HEK293 (cell line): ENCODE data around the gene UNC5CL.

Experiments used
- CTCF ChIA-PET: fragments of 350-600 bp; formaldehyde crosslinking; extraction: SDS; loops from one replicate; lab custom pipeline; 2021; ENCODE audit warnings: antibody characterized with exemption; lab: Yijun Ruan, JAX
- POLR2A ChIA-PET: fragments of 300-600 bp; formaldehyde crosslinking; extraction: SDS; loops from one replicate; lab custom pipeline; 2020; ENCODE audit warnings: antibody characterized with exemption, inconsistent platforms; lab: Yijun Ruan, JAX
- H3K27ac ChIP-seq: fragments of 200-500 bp; sonication (Bioruptor generic); 2 replicates; pipeline ENCODE4 v1.5.1; 2014; ENCODE audit warnings: low read depth, low read length, control low read depth, inconsistent platforms; ENCODE audit errors: extremely low read depth
- H3K36me3 ChIP-seq, 2 experiments: fragments of 200-500 bp in 1 of 2; sonication (Bioruptor generic) in 1 of 2; 1 replicate in 1 of 2; 2 replicates in 1 of 2; pipeline ENCODE4 v1.5.1; 2014 to 2017; ENCODE audit warnings: inconsistent platforms in 2 of 2, low read length in 2 of 2; ENCODE audit not compliant: control insufficient read depth in 2 of 2, insufficient read depth in 1 of 2
- H3K4me1 ChIP-seq: fragments of 200-500 bp; sonication (Bioruptor generic); 2 replicates; pipeline ENCODE4 v1.5.1; 2014; ENCODE audit warnings: mild to moderate bottlenecking, low read length, inconsistent platforms; ENCODE audit not compliant: control insufficient read depth, insufficient read depth
- H3K4me3 ChIP-seq: 2 replicates; pipeline ENCODE4 v1.5.1; 2011; ENCODE audit warnings: low read depth, mild to moderate bottlenecking, control low read depth, low read length, moderate library complexity
- H3K9me3 ChIP-seq: fragments of 200-500 bp; sonication (Bioruptor generic); 2 replicates; pipeline ENCODE4 v1.5.1; 2014; ENCODE audit warnings: low read depth, low read length, inconsistent platforms; ENCODE audit not compliant: control insufficient read depth, insufficient read depth
- BCL11B ChIP-seq: fragments of 450-650 bp; formaldehyde crosslinking; IDR thresholded peaks from 2 replicates; pipeline ENCODE4 v1.5.1; 2016; ENCODE audit warnings: low read depth, missing biosample characterization, missing genetic modification characterization
- GLI4 ChIP-seq: fragments of 450-650 bp; formaldehyde crosslinking; IDR thresholded peaks from 2 replicates; pipeline ENCODE4 v1.5.1; 2016; ENCODE audit warnings: missing biosample characterization, missing genetic modification characterization
- GLIS1 ChIP-seq: fragments of 450-650 bp; formaldehyde crosslinking; IDR thresholded peaks from 2 replicates; pipeline ENCODE4 v1.5.1; 2016; ENCODE audit warnings: missing biosample characterization, missing genetic modification characterization
- MEIS1 ChIP-seq: sonication (generic); formaldehyde crosslinking; IDR thresholded peaks from 2 replicates; pipeline ENCODE4 v1.8.1; 2022; ENCODE audit warnings: missing genetic modification reagents, mild to moderate bottlenecking, borderline replicate concordance
- MZF1 ChIP-seq: fragments of 450-650 bp; formaldehyde crosslinking; IDR thresholded peaks from 2 replicates; pipeline ENCODE4 v1.5.1; 2017; ENCODE audit warnings: missing biosample characterization, missing genetic modification characterization, borderline replicate concordance
- OSR2 ChIP-seq: fragments of 450-650 bp; formaldehyde crosslinking; IDR thresholded peaks from 2 replicates; pipeline ENCODE4 v1.5.1; 2016; ENCODE audit warnings: missing biosample characterization, missing genetic modification characterization
- SALL2 ChIP-seq: fragments of 450-650 bp; formaldehyde crosslinking; IDR thresholded peaks from 2 replicates; pipeline ENCODE4 v1.5.0; 2017; ENCODE audit warnings: missing biosample characterization, mild to moderate bottlenecking, missing genetic modification characterization, borderline replicate concordance
- SCRT1 ChIP-seq: fragments of 450-650 bp; formaldehyde crosslinking; IDR thresholded peaks from 2 replicates; pipeline ENCODE4 v1.5.1; 2016; ENCODE audit warnings: missing biosample characterization, missing genetic modification characterization, borderline replicate concordance
- TRIM28 ChIP-seq: IDR thresholded peaks from 2 replicates; pipeline ENCODE4 v1.6.1; 2011; ENCODE audit warnings: low read length, control low read depth, borderline replicate concordance
- ZBTB7A ChIP-seq: fragments of 450-650 bp; formaldehyde crosslinking; IDR thresholded peaks from 2 replicates; pipeline ENCODE4 v1.5.1; 2016; ENCODE audit warnings: low read depth, missing biosample characterization, missing genetic modification characterization
- ZFP37 ChIP-seq: fragments of 450-650 bp; formaldehyde crosslinking; IDR thresholded peaks from 2 replicates; pipeline ENCODE4 v1.5.1; 2016; ENCODE audit warnings: missing biosample characterization, missing genetic modification characterization
- ZFP41 ChIP-seq: fragments of 450-650 bp; formaldehyde crosslinking; IDR thresholded peaks from 2 replicates; pipeline ENCODE4 v1.5.1; 2016; ENCODE audit warnings: missing biosample characterization, missing genetic modification characterization, borderline replicate concordance
- ZNF132 ChIP-seq: fragments of 450-650 bp; formaldehyde crosslinking; IDR thresholded peaks from 2 replicates; pipeline ENCODE4 v1.5.1; 2017; ENCODE audit warnings: missing biosample characterization, missing genetic modification characterization, borderline replicate concordance
- ZNF146 ChIP-seq: fragments of 450-650 bp; formaldehyde crosslinking; IDR thresholded peaks from 2 replicates; pipeline ENCODE4 v1.5.1; 2016; ENCODE audit warnings: missing biosample characterization, missing genetic modification characterization
- ZNF311 ChIP-seq: fragments of 450-650 bp; formaldehyde crosslinking; IDR thresholded peaks from 2 replicates; pipeline ENCODE4 v1.5.1; 2017; ENCODE audit warnings: missing biosample characterization, missing genetic modification characterization, borderline replicate concordance
- ZNF335 ChIP-seq: fragments of 450-650 bp; formaldehyde crosslinking; conservative IDR thresholded peaks from 2 replicates; pipeline ENCODE4 v1.5.1; 2016; ENCODE audit warnings: missing biosample characterization, missing genetic modification characterization
- ZNF37A ChIP-seq: fragments of 450-650 bp; IDR thresholded peaks from 2 replicates; pipeline ENCODE4 v1.5.1; 2018; ENCODE audit warnings: missing biosample characterization, missing genetic modification characterization
- ZNF404 ChIP-seq: fragments of 450-650 bp; formaldehyde crosslinking; IDR thresholded peaks from 2 replicates; pipeline ENCODE4 v1.5.1; 2017; ENCODE audit warnings: missing biosample characterization, missing genetic modification characterization
- ZNF48 ChIP-seq: fragments of 450-650 bp; formaldehyde crosslinking; IDR thresholded peaks from 2 replicates; pipeline ENCODE4 v1.5.1; 2016; ENCODE audit warnings: missing biosample characterization, missing genetic modification characterization
- ZNF530 ChIP-seq: fragments of 450-650 bp; formaldehyde crosslinking; IDR thresholded peaks from 2 replicates; pipeline ENCODE4 v1.5.1; 2016; ENCODE audit warnings: low read depth, missing biosample characterization, missing genetic modification characterization
- ZNF792 ChIP-seq: fragments of 450-650 bp; formaldehyde crosslinking; IDR thresholded peaks from 2 replicates; pipeline ENCODE4 v1.5.1; 2016; ENCODE audit warnings: missing biosample characterization, missing genetic modification characterization
- ZSCAN16 ChIP-seq: fragments of 450-650 bp; formaldehyde crosslinking; IDR thresholded peaks from 2 replicates; pipeline ENCODE4 v1.5.1; 2016; ENCODE audit warnings: missing biosample characterization, missing genetic modification characterization
- TF ChIP-seq, protein P1 (sequence below): fragments of 450-650 bp; formaldehyde crosslinking; IDR thresholded peaks from 2 replicates; pipeline ENCODE4; 2016; ENCODE audit warnings: missing biosample characterization, missing genetic modification characterization
- TF ChIP-seq, protein P2 (sequence below): fragments of 450-650 bp; formaldehyde crosslinking; IDR thresholded peaks from 2 replicates; pipeline ENCODE4 v1.5.1; 2017; ENCODE audit warnings: missing biosample characterization, missing genetic modification characterization
- TF ChIP-seq, protein P3 (sequence below): fragments of 450-650 bp; formaldehyde crosslinking; IDR thresholded peaks from 2 replicates; pipeline ENCODE4 v1.5.1; 2016; ENCODE audit warnings: missing biosample characterization, missing genetic modification characterization

Gene UNC5CL

DNA sequence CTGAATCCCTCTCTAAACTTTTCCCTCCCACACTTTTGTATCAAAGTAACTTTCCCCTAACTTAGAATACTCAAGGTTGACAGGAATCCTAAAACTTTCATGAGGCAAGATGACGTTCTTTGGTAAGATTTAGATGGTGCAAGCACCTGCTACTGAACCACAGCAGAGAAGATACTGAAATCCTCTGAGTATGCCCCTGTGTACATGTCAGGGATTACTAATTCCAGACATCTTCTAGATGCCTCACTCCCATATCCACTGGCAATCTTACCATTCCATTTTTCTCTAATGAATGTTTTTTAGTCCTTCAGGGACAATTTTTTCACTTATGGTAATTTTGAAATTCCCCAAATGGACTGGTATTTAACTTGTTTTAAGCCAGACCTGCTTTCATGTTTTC, 23.0 kb upstream of the UNC5CL start:
- H3K4me1 ChIP-seq = no peaks in the 10 kb centered on the region
- no peaks in the 10 kb centered on the region for H3K9me3 ChIP-seq
- TF ChIP-seq GLIS1 (tag by site-specific recombination) (no peak), OSR2 (tag by site-specific recombination) (no peak), MZF1 (no peak), MEIS1 (no peak), GLI4 (tag by site-specific recombination) (no peak)
- TF ChIP-seq, protein P1, sequence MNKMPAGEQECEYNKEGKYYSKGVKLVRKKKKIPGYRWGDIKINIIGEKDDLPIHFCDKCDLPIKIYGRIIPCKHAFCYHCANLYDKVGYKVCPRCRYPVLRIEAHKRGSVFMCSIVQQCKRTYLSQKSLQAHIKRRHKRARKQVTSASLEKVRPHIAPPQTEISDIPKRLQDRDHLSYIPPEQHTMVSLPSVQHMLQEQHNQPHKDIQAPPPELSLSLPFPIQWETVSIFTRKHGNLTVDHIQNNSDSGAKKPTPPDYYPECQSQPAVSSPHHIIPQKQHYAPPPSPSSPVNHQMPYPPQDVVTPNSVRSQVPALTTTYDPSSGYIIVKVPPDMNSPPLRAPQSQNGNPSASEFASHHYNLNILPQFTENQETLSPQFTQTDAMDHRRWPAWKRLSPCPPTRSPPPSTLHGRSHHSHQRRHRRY (tag by site-specific recombination) = no peak
- TF ChIP-seq, protein P2, sequence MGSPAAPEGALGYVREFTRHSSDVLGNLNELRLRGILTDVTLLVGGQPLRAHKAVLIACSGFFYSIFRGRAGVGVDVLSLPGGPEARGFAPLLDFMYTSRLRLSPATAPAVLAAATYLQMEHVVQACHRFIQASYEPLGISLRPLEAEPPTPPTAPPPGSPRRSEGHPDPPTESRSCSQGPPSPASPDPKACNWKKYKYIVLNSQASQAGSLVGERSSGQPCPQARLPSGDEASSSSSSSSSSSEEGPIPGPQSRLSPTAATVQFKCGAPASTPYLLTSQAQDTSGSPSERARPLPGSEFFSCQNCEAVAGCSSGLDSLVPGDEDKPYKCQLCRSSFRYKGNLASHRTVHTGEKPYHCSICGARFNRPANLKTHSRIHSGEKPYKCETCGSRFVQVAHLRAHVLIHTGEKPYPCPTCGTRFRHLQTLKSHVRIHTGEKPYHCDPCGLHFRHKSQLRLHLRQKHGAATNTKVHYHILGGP (tag by site-specific recombination) = no peak
- H3K36me3 ChIP-seq = peaks cover 4 to 34% of the 10 kb centered on the region in 2 experiments; a peak in 2 of 3 replicates
- CTCF ChIA-PET = interaction anchor here (1.3 to 3.7 kb wide), 3 partner anchors 7 to 734 kb away, joined by 7 to 25 read pairs (median 7); partner anchors contain the start of gene UNC5CL
- H3K27ac ChIP-seq = no peak overlapping the region
- H3K4me3 ChIP-seq = no peak overlapping the region
- POLR2A ChIA-PET = no interaction called here

DNA sequence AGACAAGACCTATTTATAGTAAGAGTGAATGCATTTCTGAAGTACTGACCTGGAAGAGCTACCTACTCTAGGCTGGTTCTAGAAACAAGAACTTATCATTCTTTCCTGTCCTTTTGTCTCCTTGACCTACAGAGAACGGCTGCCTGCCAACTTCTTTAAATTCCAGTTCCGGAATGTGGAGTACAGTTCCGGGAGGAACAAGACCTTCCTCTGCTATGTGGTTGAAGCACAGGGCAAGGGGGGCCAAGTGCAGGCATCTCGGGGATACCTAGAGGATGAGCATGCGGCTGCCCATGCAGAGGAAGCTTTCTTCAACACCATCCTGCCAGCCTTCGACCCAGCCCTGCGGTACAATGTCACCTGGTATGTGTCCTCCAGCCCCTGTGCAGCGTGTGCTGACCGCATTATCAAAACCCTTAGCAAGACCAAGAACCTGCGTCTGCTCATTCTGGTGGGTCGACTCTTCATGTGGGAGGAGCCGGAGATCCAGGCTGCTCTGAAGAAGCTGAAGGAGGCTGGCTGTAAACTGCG, 22.2 kb upstream of the UNC5CL start:
- TF ChIP-seq ZNF530 (tag by site-specific recombination) = no peak
- no peak for TF ChIP-seq BCL11B
- no peak for TF ChIP-seq ZNF48 (tag by site-specific recombination)
- no peak for TF ChIP-seq ZNF792 (tag by site-specific recombination)
- TF ChIP-seq ZNF37A (tag by site-specific recombination) = no peak
- TF ChIP-seq TRIM28 = no peak
- TF ChIP-seq, protein P3, sequence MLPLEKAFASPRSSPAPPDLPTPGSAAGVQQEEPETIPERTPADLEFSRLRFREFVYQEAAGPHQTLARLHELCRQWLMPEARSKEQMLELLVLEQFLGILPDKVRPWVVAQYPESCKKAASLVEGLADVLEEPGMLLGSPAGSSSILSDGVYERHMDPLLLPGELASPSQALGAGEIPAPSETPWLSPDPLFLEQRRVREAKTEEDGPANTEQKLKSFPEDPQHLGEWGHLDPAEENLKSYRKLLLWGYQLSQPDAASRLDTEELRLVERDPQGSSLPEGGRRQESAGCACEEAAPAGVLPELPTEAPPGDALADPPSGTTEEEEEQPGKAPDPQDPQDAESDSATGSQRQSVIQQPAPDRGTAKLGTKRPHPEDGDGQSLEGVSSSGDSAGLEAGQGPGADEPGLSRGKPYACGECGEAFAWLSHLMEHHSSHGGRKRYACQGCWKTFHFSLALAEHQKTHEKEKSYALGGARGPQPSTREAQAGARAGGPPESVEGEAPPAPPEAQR (tag by site-specific recombination) = no peak
- TF ChIP-seq ZNF132 = no peak
- no peak for TF ChIP-seq ZNF146 (tag by site-specific recombination)
- no peak for TF ChIP-seq ZNF335 (tag by site-specific recombination)
- TF ChIP-seq MZF1 = no peak
- TF ChIP-seq ZNF311 = no peak
- TF ChIP-seq, all 188 proteins: peak for 0
- Histone ChIP-seq H3K9me3 (no peaks in the 10 kb centered on the region), H3K27ac (no peak overlapping the region), H3K36me3 (peaks cover 4 to 31% of the 10 kb centered on the region in 2 experiments; a peak in 2 of 3 replicates), H3K4me1 (no peaks in the 10 kb centered on the region), H3K4me3 (no peak overlapping the region)
- ChIA-PET POLR2A (no interaction called here), CTCF (interaction anchor here (0.6 to 3.7 kb wide), 4 partner anchors 8 to 1922 kb away, joined by 3 to 25 read pairs (median 4); partner anchors contain the start of genes NFYA, OARD1 and UNC5CL)

DNA sequence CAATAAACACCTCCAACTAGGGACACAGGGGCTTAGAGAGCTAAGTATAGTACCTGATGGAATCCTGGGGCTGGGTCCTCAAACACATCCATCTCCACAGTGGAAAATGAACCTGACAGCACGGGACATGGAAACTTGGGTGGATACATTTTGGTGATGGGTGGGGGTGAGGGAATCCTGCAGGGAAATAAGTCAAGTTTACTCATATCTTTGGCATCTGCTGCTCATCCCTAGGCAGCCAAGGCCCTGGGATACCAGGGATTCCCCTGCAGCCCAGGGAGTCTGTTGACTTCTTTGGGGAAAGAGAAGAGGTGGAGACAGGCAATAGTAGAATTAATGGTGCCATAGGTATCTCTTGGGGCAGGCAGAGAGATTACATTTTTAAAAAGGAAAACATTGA, 20.5 kb upstream of the UNC5CL start:
- H3K4me1 ChIP-seq = no peaks in the 10 kb centered on the region
- no peak for TF ChIP-seq ZNF404
- no peak for TF ChIP-seq ZFP41
- no peak for TF ChIP-seq ZBTB7A
- no peak for TF ChIP-seq ZSCAN16
- TF ChIP-seq ZFP37 (tag by site-specific recombination) = no peak
- no peak for TF ChIP-seq SCRT1 (tag by site-specific recombination)
- TF ChIP-seq SALL2 (tag by site-specific recombination) = no peak

More for the DNA sequence above, 20.5 kb upstream of the UNC5CL start:
- H3K9me3 ChIP-seq = no peaks in the 10 kb centered on the region
- H3K27ac ChIP-seq = no peak overlapping the region
- H3K36me3 ChIP-seq = peaks cover 0 to 14% of the 10 kb centered on the region in 2 experiments; a peak in 1 of 3 replicates
- ChIA-PET POLR2A (no interaction called here), CTCF (interaction anchor here (0.9 to 3.7 kb wide), 6 partner anchors 10 to 149 kb away, joined by 3 to 25 read pairs (median 4); partner anchors contain the start of gene UNC5CL)
- H3K4me3 ChIP-seq = no peak overlapping the region
